IPS-18a (cell line): ENCODE measurements around the gene MAP2K1.
"Not testable (repeated sequence)": the region's sequence is repeated elsewhere in the genome, so short reads cannot be mapped to it uniquely, and the experiment has no call there.

ENCODE experiments used
- H3K27ac ChIP-seq: one replicate; pipeline ENCODE4 v1.5.1; 2013; ENCODE audit warnings: low read length
- H3K27me3 ChIP-seq: one replicate; pipeline ENCODE4 v1.6.1; 2013; ENCODE audit warnings: mild to moderate bottlenecking, low read length; ENCODE audit not compliant: control insufficient read depth, insufficient read depth
- H3K36me3 ChIP-seq: one replicate; pipeline ENCODE4 v1.6.1; 2013; ENCODE audit warnings: low read depth, low read length; ENCODE audit not compliant: control insufficient read depth
- H3K4me1 ChIP-seq: one replicate; pipeline ENCODE4 v1.6.1; 2013; ENCODE audit warnings: low read depth, low read length; ENCODE audit not compliant: control insufficient read depth
- H3K4me3 ChIP-seq: one replicate; pipeline ENCODE4 v1.5.1; 2013; ENCODE audit warnings: low read length
- H3K9ac ChIP-seq: one replicate; pipeline ENCODE4 v1.6.1; 2013; ENCODE audit warnings: mild to moderate bottlenecking, low read length, moderate library complexity
- H3K9me3 ChIP-seq: one replicate; pipeline ENCODE4 v1.6.1; 2013; ENCODE audit warnings: low read depth, low read length; ENCODE audit not compliant: control insufficient read depth

The MAP2K1 gene

GRCh38 chr15:66378814-66379430, 7.8 kb upstream of the MAP2K1 start:
- Histone ChIP-seq H3K4me1 (no peaks in the 10 kb centered on the region), H3K4me3 (no peak overlapping the region), H3K27ac (no peak overlapping the region), H3K9ac (no peak overlapping the region), H3K27me3 (no peaks in the 10 kb centered on the region), H3K36me3 (no peaks in the 10 kb centered on the region), H3K9me3 (no peaks in the 10 kb centered on the region)

DNA sequence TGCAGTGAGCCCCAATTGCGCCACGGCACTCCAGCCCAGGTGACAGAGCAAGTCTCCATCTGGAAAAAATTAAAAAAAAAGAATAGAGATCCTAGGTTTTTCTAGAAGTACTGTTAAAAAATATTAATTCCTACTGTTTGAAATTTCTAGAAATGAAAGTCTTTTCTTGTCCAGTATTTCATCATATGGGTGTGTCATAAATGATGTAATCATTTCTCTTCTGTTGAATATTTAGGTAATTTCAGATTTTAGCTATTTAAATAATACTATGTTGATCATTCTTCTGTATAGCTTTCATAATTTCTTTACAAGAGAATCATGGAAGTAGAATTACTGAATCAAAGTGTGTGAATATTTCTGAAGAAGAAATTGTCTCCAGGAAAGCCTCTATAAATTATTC, 5.3 kb upstream of the MAP2K1 start:
- not testable (repeated sequence) for H3K36me3 ChIP-seq, H3K9ac ChIP-seq, H3K27ac ChIP-seq, H3K4me3 ChIP-seq, H3K4me1 ChIP-seq, H3K27me3 ChIP-seq, H3K9me3 ChIP-seq

GRCh38 chr15:66387163-66388042, 691 bp downstream of the MAP2K1 start:
- Histone ChIP-seq H3K9me3 (no peaks in the 10 kb centered on the region), H3K27me3 (no peaks in the 10 kb centered on the region), H3K4me1 (peaks cover 5% of the 10 kb centered on the region), H3K4me3 (peak overlapping the region; percentile 97), H3K9ac (peak overlapping the region; percentile 74), H3K36me3 (peaks cover 6% of the 10 kb centered on the region), H3K27ac (no peak overlapping the region)

- no peaks in the 10 kb centered on the region for H3K27me3 ChIP-seq
- H3K27ac ChIP-seq = no peak overlapping the region
- peak overlapping the region; percentile 97 for H3K4me3 ChIP-seq
- H3K9ac ChIP-seq = peak overlapping the region; percentile 74
- peaks cover 5% of the 10 kb centered on the region for H3K4me1 ChIP-seq
- H3K9me3 ChIP-seq = no peaks in the 10 kb centered on the region
- peaks cover 6% of the 10 kb centered on the region for H3K36me3 ChIP-seq
These were observed 1.3 kb downstream of the MAP2K1 start for GRCh38 chr15:66388043-66388363.

GRCh38 chr15:66388576-66388975, 1.9 kb downstream of the MAP2K1 start:
- Histone ChIP-seq H3K4me1 (peaks cover 5% of the 10 kb centered on the region), H3K9ac (no peak overlapping the region), H3K36me3 (peaks cover 6% of the 10 kb centered on the region), H3K27me3 (no peaks in the 10 kb centered on the region), H3K9me3 (no peaks in the 10 kb centered on the region), H3K4me3 (peak overlapping the region; percentile 97), H3K27ac (no peak overlapping the region)

GRCh38 chr15:66389098-66389858, 2.6 kb downstream of the MAP2K1 start:
- no peak overlapping the region for H3K4me3 ChIP-seq
- peaks cover 6% of the 10 kb centered on the region for H3K36me3 ChIP-seq
- no peaks in the 10 kb centered on the region for H3K9me3 ChIP-seq
- H3K9ac ChIP-seq = no peak overlapping the region
- H3K27ac ChIP-seq = no peak overlapping the region
- H3K4me1 ChIP-seq = peaks cover 5% of the 10 kb centered on the region
- H3K27me3 ChIP-seq = no peaks in the 10 kb centered on the region

- no peaks in the 10 kb centered on the region for H3K9me3 ChIP-seq
- peaks cover 5% of the 10 kb centered on the region for H3K4me1 ChIP-seq
- H3K36me3 ChIP-seq = peaks cover 6% of the 10 kb centered on the region
- no peak overlapping the region for H3K27ac ChIP-seq
- H3K9ac ChIP-seq = no peak overlapping the region
- no peak overlapping the region for H3K4me3 ChIP-seq
- H3K27me3 ChIP-seq = no peaks in the 10 kb centered on the region
These were observed 3.2 kb downstream of the MAP2K1 start for GRCh38 chr15:66389859-66390381.

GRCh38 chr15:66390678-66391077, 4.0 kb downstream of the MAP2K1 start:
- H3K9ac ChIP-seq = no peak overlapping the region
- H3K9me3 ChIP-seq = no peaks in the 10 kb centered on the region
- H3K27me3 ChIP-seq = no peaks in the 10 kb centered on the region
- H3K4me3 ChIP-seq = no peak overlapping the region
- H3K4me1 ChIP-seq = peaks cover 5% of the 10 kb centered on the region
- no peak overlapping the region for H3K27ac ChIP-seq
- peaks cover 6% of the 10 kb centered on the region for H3K36me3 ChIP-seq

DNA sequence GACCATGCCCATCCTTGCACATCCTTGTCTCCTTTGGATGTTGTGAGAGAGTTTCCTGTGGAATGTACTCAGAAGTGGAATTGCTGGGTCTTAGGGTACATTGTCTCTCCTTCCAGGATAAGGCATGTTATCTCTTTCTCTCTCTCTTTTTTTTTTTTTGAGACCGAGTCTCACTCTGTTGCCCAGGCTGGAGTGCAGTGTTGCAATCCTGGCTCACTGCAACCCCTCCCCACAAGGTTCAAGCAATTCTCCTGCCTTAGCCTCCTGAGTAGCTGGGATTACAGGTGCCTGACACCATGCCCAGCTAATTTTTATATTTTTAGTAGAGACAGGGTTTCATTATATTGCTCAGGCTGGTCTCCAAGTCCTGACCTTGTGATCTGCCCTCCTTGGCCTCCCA, 6.3 kb downstream of the MAP2K1 start:
- H3K36me3 ChIP-seq, H3K4me1 ChIP-seq, H3K4me3 ChIP-seq, H3K27me3 ChIP-seq, H3K9me3 ChIP-seq, H3K9ac ChIP-seq, H3K27ac ChIP-seq: not testable (repeated sequence)

DNA sequence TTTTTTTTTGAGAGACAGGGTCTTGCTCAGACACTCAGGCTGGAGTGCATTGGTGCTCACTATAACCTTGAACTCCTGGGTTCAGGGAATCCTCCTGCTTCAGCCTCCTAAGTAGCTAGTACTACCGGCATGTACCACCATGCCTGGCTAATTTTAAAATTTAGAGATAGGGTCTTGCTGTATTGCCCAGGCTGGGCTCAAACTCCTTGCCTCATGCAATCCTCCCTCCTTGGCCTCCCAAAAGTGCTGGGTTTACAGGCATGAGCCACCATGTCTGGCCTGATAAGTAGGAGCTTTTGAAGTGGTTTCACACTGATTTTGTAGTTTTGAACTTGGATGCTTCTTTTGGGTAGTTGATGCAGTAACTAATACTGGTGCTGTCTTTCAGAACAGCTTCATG, 7.8 kb downstream of the MAP2K1 start:
- H3K9ac ChIP-seq = no peak overlapping the region
- H3K27me3 ChIP-seq = no peaks in the 10 kb centered on the region
- H3K4me3 ChIP-seq = no peak overlapping the region
- peaks cover 6% of the 10 kb centered on the region for H3K36me3 ChIP-seq
- H3K27ac ChIP-seq = no peak overlapping the region
- H3K9me3 ChIP-seq = no peaks in the 10 kb centered on the region
- H3K4me1 ChIP-seq = no peaks in the 10 kb centered on the region

DNA sequence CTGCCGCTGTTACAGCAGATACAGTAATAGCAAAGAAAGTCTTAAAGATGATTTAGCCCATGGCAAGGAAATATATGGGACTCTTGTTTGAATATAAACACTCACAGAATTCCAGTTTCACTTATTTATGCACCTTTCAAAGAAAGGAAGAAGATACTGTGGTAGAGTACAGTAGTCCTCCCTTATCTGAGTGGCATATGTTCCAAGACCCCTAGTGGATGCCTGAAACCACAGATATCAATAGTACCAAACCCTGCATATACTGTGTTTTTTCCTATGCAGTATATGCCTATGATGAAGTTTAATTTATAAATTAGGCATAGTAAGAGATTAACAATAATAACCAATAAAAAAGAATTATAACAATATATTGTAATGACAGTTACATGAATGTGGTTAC, 8.2 kb downstream of the MAP2K1 start:
- H3K36me3 ChIP-seq = peaks cover 3% of the 10 kb centered on the region
- no peak overlapping the region for H3K4me3 ChIP-seq
- no peaks in the 10 kb centered on the region for H3K27me3 ChIP-seq
- no peak overlapping the region for H3K27ac ChIP-seq
- no peaks in the 10 kb centered on the region for H3K9me3 ChIP-seq
- no peaks in the 10 kb centered on the region for H3K4me1 ChIP-seq
- H3K9ac ChIP-seq = no peak overlapping the region
